CD4-positive, alpha-beta T cell (primary cell): ENCODE results near the gene ZMYND10. TPM values are rescaled to one million over a fixed set of nuclear protein-coding genes. Genes with fewer than 3 reads are reported as not detected.

Source experiments
- ATAC-seq: fragments of 200-7000 bp; cut with Tn5 transposase; one replicate; pipeline ENCODE4 v1.10.0; 2022; ENCODE audit warnings: mild to moderate bottlenecking; ENCODE audit not compliant: poor library complexity
- CTCF ChIA-PET: fragments of 350-600 bp; sonication (Branson Sonifier 250); formaldehyde crosslinking; loops from one replicate; lab custom pipeline; 2021; ENCODE audit warnings: antibody characterized with exemption, inconsistent platforms; lab: Charles Lee
- POLR2A ChIA-PET: fragments of 350-600 bp; sonication (Branson Sonifier 250); formaldehyde crosslinking; loops from one replicate; lab custom pipeline; 2021; ENCODE audit warnings: antibody characterized with exemption, inconsistent platforms; lab: Charles Lee
- DNase-seq, 14 experiments: peaks; one replicate each; pipeline ENCODE4 v3.0.0-alpha.2; 2013 to 2020; ENCODE audit warnings: mixed read lengths in 2 of 14
- H3K27ac ChIP-seq, 2 donors: one replicate each; pipeline versions ENCODE4 v1.5.1 to v1.7.0; 2013; ENCODE audit warnings: low read length in 2 of 2, low read depth in 1 of 2, mild to moderate bottlenecking in 1 of 2
- H3K27me3 ChIP-seq, 2 experiments: 1 replicate in 1 of 2; 2 replicates in 1 of 2; pipeline versions ENCODE4 v1.6.1 to v1.7.0; 2013; ENCODE audit warnings: low read length in 2 of 2, control low read depth in 1 of 2, mild to moderate bottlenecking in 1 of 2, moderate library complexity in 1 of 2; ENCODE audit not compliant: insufficient read depth in 2 of 2, control insufficient read depth in 1 of 2
- H3K36me3 ChIP-seq: one replicate; pipeline ENCODE4 v1.6.1; 2013; ENCODE audit warnings: low read length, control low read depth; ENCODE audit not compliant: insufficient read depth
- H3K4me1 ChIP-seq: one replicate; pipeline ENCODE4 v1.6.1; 2013; ENCODE audit warnings: low read length, control low read depth; ENCODE audit not compliant: insufficient read depth
- H3K4me3 ChIP-seq: one replicate; pipeline ENCODE4 v1.5.1; 2013; ENCODE audit warnings: mild to moderate bottlenecking, low read length, moderate library complexity
- H3K9me3 ChIP-seq, 2 experiments: 1 replicate in 1 of 2; 2 replicates in 1 of 2; pipeline versions ENCODE4 v1.6.1 to v1.7.0; 2013; ENCODE audit warnings: low read length in 2 of 2, mild to moderate bottlenecking in 2 of 2, control low read depth in 1 of 2, moderate library complexity in 1 of 2; ENCODE audit not compliant: control insufficient read depth in 1 of 2, insufficient read depth in 1 of 2
- H3K27ac Mint-ChIP-seq: one replicate; pipeline ENCODE4 v1.8.0; 2020; ENCODE audit warnings: mixed read lengths
- H3K27me3 Mint-ChIP-seq: one replicate; pipeline ENCODE4 v1.8.0; 2021; ENCODE audit warnings: mixed read lengths
- H3K36me3 Mint-ChIP-seq: one replicate; pipeline ENCODE4 v1.8.0; 2021; ENCODE audit warnings: low read depth, mixed read lengths
- H3K4me1 Mint-ChIP-seq: one replicate; pipeline ENCODE4 v1.8.0; 2021; ENCODE audit warnings: low read depth, mixed read lengths
- H3K4me3 Mint-ChIP-seq: one replicate; pipeline ENCODE4 v1.8.0; 2020; ENCODE audit warnings: mild to moderate bottlenecking, mixed read lengths
- H3K9me3 Mint-ChIP-seq: one replicate; pipeline ENCODE4 v1.8.0; 2020; ENCODE audit warnings: mixed read lengths
- intact Hi-C, 2 experiments: fragments of 100-400 bp; cut with DNase I in 1 of 2; cut with micrococcal nuclease in 1 of 2; formaldehyde crosslinking; loops; one replicate each; pipeline versions ENCODE4 v1.15.1 to v1.9.0; 2023 to 2025; cut with DNase I, micrococcal nuclease
- total RNA-seq, 174 experiments: library from RNA in 2 of 174; stranded (reverse) in 2 of 174; gene quantifications; one replicate each; pipeline ENCODE4 v1.2.3 and lab custom pipeline; 2021 to 2026
- TF ChIP-seq, protein P1 (sequence below): fragments of 200-600 bp; IDR thresholded peaks from one replicate; pipeline ENCODE4 v1.8.0; 2022; ENCODE audit warnings: antibody characterized with exemption, mild to moderate bottlenecking

Gene ZMYND10
- total RNA-seq, 2 experiments from 2014 or later = 1.7 to 1.8 TPM

DNA sequence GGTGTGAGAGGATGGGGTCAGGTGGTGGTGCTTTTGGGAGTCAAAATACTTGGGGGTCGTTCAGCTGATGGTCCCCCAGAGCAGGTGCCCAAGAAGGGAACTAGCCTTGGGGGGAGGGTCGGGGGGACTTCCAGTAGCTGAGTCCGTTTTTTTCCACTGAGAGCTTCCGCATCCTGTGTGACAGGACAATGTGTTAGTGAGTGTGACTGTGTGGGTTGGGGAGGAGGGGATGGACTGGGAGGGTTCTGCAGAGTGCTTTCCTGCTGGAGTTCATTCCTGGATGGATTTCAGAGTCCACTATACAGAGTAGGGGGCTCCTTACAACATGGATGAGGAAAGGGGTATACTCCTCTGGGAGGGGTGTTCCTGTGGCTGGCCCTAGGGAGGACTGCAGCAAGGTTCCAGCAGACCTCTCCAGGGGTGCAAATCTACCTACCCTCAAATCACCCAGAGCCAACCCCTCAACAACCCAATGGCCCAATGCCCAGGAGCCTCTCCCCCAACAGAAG lies 22.4 kb downstream of the ZMYND10 start:
- Histone ChIP-seq H3K9me3 (no peaks in the 10 kb centered on the region), H3K36me3 (peaks cover 10% of the 10 kb centered on the region), H3K27me3 (no peaks in the 10 kb centered on the region), H3K27ac (peak overlapping the region; percentile 29), H3K4me3 (no peak overlapping the region), H3K4me1 (peaks cover 74% of the 10 kb centered on the region)
- DNase-seq (peak in 1 of 14 experiments; percentile 40), ATAC-seq (no peak)
- ChIA-PET CTCF (interaction anchor here (0.6 to 2.2 kb wide), 4 partner anchors 18 to 77 kb away, joined by 3 to 8 read pairs (median 6); partner anchors contain the start of genes CYB561D2, NPRL2 and RASSF1), POLR2A (interaction anchor here (1.0 to 3.6 kb wide), 3 partner anchors 14 to 28 kb away, joined by 3 to 25 read pairs (median 15); partner anchors contain the start of genes CYB561D2 and NPRL2)
- Mint-ChIP-seq H3K27ac (no peak overlapping the region), H3K9me3 (no peaks in the 10 kb centered on the region), H3K36me3 (peaks cover 17% of the 10 kb centered on the region), H3K27me3 (no peaks in the 10 kb centered on the region), H3K4me3 (peak overlapping the region; percentile 70), H3K4me1 (peaks cover 48% of the 10 kb centered on the region)
- intact Hi-C loops = loop anchor here in 1 of 2 experiments (5.0 kb wide), 1 partner anchor 131 kb away; the partner anchor contains the start of gene GNAT1
- TF ChIP-seq, protein P1, sequence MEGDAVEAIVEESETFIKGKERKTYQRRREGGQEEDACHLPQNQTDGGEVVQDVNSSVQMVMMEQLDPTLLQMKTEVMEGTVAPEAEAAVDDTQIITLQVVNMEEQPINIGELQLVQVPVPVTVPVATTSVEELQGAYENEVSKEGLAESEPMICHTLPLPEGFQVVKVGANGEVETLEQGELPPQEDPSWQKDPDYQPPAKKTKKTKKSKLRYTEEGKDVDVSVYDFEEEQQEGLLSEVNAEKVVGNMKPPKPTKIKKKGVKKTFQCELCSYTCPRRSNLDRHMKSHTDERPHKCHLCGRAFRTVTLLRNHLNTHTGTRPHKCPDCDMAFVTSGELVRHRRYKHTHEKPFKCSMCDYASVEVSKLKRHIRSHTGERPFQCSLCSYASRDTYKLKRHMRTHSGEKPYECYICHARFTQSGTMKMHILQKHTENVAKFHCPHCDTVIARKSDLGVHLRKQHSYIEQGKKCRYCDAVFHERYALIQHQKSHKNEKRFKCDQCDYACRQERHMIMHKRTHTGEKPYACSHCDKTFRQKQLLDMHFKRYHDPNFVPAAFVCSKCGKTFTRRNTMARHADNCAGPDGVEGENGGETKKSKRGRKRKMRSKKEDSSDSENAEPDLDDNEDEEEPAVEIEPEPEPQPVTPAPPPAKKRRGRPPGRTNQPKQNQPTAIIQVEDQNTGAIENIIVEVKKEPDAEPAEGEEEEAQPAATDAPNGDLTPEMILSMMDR = no peak

DNA sequence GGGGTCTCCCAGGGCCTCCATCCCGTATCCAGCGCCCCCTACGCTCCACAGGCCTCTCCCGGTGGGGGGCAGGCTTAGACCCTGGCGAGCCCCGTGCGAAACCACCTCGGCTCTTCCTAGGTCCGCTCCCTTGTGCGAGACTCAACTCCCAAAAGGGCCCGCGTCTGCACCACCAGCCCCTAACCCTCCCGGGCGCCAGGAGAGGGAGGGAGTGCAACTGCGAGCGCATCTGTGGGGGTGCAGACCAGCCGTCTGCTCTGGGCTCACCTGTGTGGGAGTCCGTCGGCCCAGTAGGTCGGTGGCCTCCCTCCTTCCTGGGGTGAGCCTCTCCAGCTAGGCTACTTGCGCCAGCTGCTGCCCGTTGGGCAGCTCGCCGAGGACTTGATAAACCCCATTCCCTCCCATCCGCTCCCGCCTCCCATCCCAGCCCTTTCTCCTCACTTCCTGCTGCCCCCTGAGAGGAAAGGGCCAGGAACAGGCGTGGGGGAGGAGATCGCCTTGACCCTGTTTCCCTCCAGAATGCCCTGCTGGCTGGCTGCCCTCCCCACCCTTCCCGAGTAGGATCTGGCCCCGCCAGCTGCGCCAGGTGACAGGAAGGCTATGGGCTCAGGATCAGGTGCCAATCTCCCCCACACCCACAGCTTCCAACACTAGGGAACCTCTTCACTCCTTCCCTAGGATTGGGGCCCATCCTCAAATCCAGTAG lies 23.0 kb downstream of the ZMYND10 start, which contains the start of gene HYAL2:
Gene HYAL2, minus strand, starts transcription at position 360 of the 706 bp plus-strand sequence. CDS start 2,256 bp downstream, outside the sequence.
- Histone ChIP-seq H3K36me3 (peaks cover 10% of the 10 kb centered on the region), H3K4me1 (peaks cover 76% of the 10 kb centered on the region), H3K9me3 (no peaks in the 10 kb centered on the region), H3K4me3 (peak within 1 kb of the TSS; percentile 68), H3K27me3 (no peaks in the 10 kb centered on the region), H3K27ac (peak within 1 kb of the TSS; percentile 75 to 96)
- Mint-ChIP-seq H3K4me3 (peak within 1 kb of the TSS; percentile 90), H3K27ac (peak within 1 kb of the TSS; percentile 82), H3K36me3 (peaks cover 14% of the 10 kb centered on the region), H3K4me1 (peaks cover 45% of the 10 kb centered on the region), H3K9me3 (no peaks in the 10 kb centered on the region), H3K27me3 (no peaks in the 10 kb centered on the region)
- TF ChIP-seq, protein P1 = no peak
- ChIA-PET CTCF (interaction anchor here (0.6 to 1.7 kb wide), 2 partner anchors 24 to 76 kb away, joined by 3 to 5 read pairs; no protein-coding TSS in a partner anchor), POLR2A (interaction anchor here (2.2 to 3.6 kb wide), 2 partner anchors 14 to 28 kb away, joined by 15 to 25 read pairs; partner anchors contain the start of genes CYB561D2 and NPRL2)
- DNase-seq (peak in 1 of 14 experiments; percentile 50), ATAC-seq (no peak)
- intact Hi-C loops = loop anchor here in 1 of 2 experiments (5.0 kb wide), 1 partner anchor 130 kb away; the partner anchor contains the start of gene GNAT1

DNA sequence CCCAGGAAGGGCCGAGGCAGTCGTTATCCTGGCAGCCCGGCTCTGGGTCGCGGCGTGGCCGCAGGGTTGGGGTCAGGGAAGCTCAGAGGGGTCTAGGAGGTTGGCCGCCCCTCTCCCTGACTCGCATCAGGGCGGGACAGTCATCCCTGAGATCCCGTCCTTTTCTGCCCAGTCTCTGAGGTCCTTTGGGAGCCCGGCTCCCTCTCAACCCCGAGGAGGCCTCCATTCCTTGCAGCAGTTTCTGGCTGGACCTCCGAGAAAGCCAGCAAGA lies 23.5 kb downstream of the ZMYND10 start:
- ChIA-PET POLR2A (interaction anchor here (1.0 to 3.6 kb wide), 4 partner anchors 15 to 30 kb away, joined by 5 to 25 read pairs (median 20); partner anchors contain the start of genes CYB561D2, HYAL3, IFRD2 and NAA80), CTCF (interaction anchor here (0.9 to 1.3 kb wide), 3 partner anchors 15 to 30 kb away, joined by 3 to 13 read pairs (median 5); partner anchors contain the start of genes CYB561D2, IFRD2 and NPRL2)

More for the DNA sequence above, 23.5 kb downstream of the ZMYND10 start:
- Histone ChIP-seq H3K27ac (peak overlapping the region; percentile 30 to 75), H3K36me3 (peaks cover 10% of the 10 kb centered on the region), H3K4me3 (peak overlapping the region; percentile 68), H3K9me3 (no peaks in the 10 kb centered on the region), H3K27me3 (no peaks in the 10 kb centered on the region), H3K4me1 (peaks cover 76% of the 10 kb centered on the region)
- Mint-ChIP-seq H3K9me3 (no peaks in the 10 kb centered on the region), H3K27ac (peak overlapping the region; percentile 12), H3K36me3 (peaks cover 14% of the 10 kb centered on the region), H3K27me3 (no peaks in the 10 kb centered on the region), H3K4me3 (peak overlapping the region; percentile 90), H3K4me1 (peaks cover 41% of the 10 kb centered on the region)
- intact Hi-C loops = loop anchor here in 1 of 2 experiments (5.0 kb wide), 1 partner anchor 130 kb away; the partner anchor contains the start of gene GNAT1
- no peak for DNase-seq
- no peak for ATAC-seq
- TF ChIP-seq, protein P1 = no peak
